Activated T-helper 17 cell treated with anti-CD3 and anti-CD28 coated beads, Interleukin-2, amount 50 U/mL, for 72 hours (primary cell): ENCODE measurements around the gene SELENOO. TPM values are rescaled to one million over a fixed set of nuclear protein-coding genes. Genes with fewer than 3 reads are reported as not detected.
"Not testable (repeated sequence)": the region's sequence is repeated elsewhere in the genome, so short reads cannot be mapped to it uniquely, and the experiment has no call there.

Source experiments
- ATAC-seq: fragments of 150-1000 bp; cut with Tn5 transposase; replicated peaks from 2 replicates; pipeline ENCODE4 v1.10.0; 2021; ENCODE audit warnings: mild to moderate bottlenecking, moderate library complexity
- H3K27ac Mint-ChIP-seq: one replicate; pipeline ENCODE4 v1.8.0; 2022; ENCODE audit warnings: mixed read lengths
- H3K27me3 Mint-ChIP-seq: one replicate; pipeline ENCODE4 v1.8.0; 2022; ENCODE audit warnings: mixed read lengths
- H3K36me3 Mint-ChIP-seq: one replicate; pipeline ENCODE4 v1.8.0; 2022; ENCODE audit warnings: low read depth, mild to moderate bottlenecking, mixed read lengths
- H3K4me1 Mint-ChIP-seq: one replicate; pipeline ENCODE4 v1.8.0; 2022; ENCODE audit warnings: mixed read lengths
- H3K4me3 Mint-ChIP-seq: one replicate; pipeline ENCODE4 v1.8.0; 2022; ENCODE audit warnings: mild to moderate bottlenecking, mixed read lengths
- H3K9me3 Mint-ChIP-seq: one replicate; pipeline ENCODE4 v1.8.0; 2022; ENCODE audit warnings: mixed read lengths
- total RNA-seq, 2 donors: library from RNA; stranded (reverse); gene quantifications; one replicate each; pipeline ENCODE4 v1.2.3, GENCODE V29; 2022

Gene SELENOO
- total RNA-seq, 2 donors from 2014 or later: 16.5 to 26.7 TPM

GRCh38 chr22:50168490-50169180, 32.2 kb upstream of the SELENOO start:
- H3K4me3 Mint-ChIP-seq: peak overlapping the region; percentile 70
- peaks cover 33% of the 10 kb centered on the region for H3K27me3 Mint-ChIP-seq
- H3K27ac Mint-ChIP-seq: peak overlapping the region; percentile 85
- ATAC-seq, H3K4me1 Mint-ChIP-seq, H3K9me3 Mint-ChIP-seq: not testable (repeated sequence)
- peaks cover 13% of the 10 kb centered on the region for H3K36me3 Mint-ChIP-seq

- Mint-ChIP-seq H3K27ac (peak overlapping the region; percentile 85), H3K4me1 (peaks cover 7% of the 10 kb centered on the region), H3K9me3 (no peaks in the 10 kb centered on the region), H3K27me3 (peaks cover 30% of the 10 kb centered on the region), H3K36me3 (peaks cover 13% of the 10 kb centered on the region), H3K4me3 (peak overlapping the region; percentile 70)
- ATAC-seq: peak; percentile 3
Measured at GRCh38 chr22:50169181-50169759, 31.5 kb upstream of the SELENOO start.

GRCh38 chr22:50169774-50170341, 31.0 kb upstream of the SELENOO start:
- H3K27me3 Mint-ChIP-seq: peaks cover 29% of the 10 kb centered on the region

GRCh38 chr22:50170453-50171318, 30.1 kb upstream of the SELENOO start, which contains the start of gene PANX2:
TSS of gene PANX2 (plus strand) at chr22:50170731. CDS start at chr22:50170731, 0 bp downstream.
- peaks cover 13% of the 10 kb centered on the region for H3K36me3 Mint-ChIP-seq
- H3K4me1 Mint-ChIP-seq: peaks cover 7% of the 10 kb centered on the region
- no peak for ATAC-seq
- H3K27ac Mint-ChIP-seq: peak within 1 kb of the TSS; percentile 54
- no peaks in the 10 kb centered on the region for H3K9me3 Mint-ChIP-seq
- H3K27me3 Mint-ChIP-seq: peaks cover 26% of the 10 kb centered on the region
- peak within 1 kb of the TSS; percentile 70 for H3K4me3 Mint-ChIP-seq

More at GRCh38 chr22:50169774-50170341, 31.0 kb upstream of the SELENOO start:
- peak overlapping the region; percentile 43 for H3K4me3 Mint-ChIP-seq
- peaks cover 13% of the 10 kb centered on the region for H3K36me3 Mint-ChIP-seq
- peaks cover 7% of the 10 kb centered on the region for H3K4me1 Mint-ChIP-seq
- peak; percentile 88 for ATAC-seq
- no peaks in the 10 kb centered on the region for H3K9me3 Mint-ChIP-seq
- peak overlapping the region; percentile 48 for H3K27ac Mint-ChIP-seq

- peak overlapping the region; percentile 54 for H3K27ac Mint-ChIP-seq
- H3K4me3 Mint-ChIP-seq: peak overlapping the region; percentile 64
- H3K36me3 Mint-ChIP-seq: peaks cover 13% of the 10 kb centered on the region
- H3K9me3 Mint-ChIP-seq: no peaks in the 10 kb centered on the region
- ATAC-seq: no peak
- peaks cover 26% of the 10 kb centered on the region for H3K27me3 Mint-ChIP-seq
- H3K4me1 Mint-ChIP-seq: peaks cover 7% of the 10 kb centered on the region
Measured at GRCh38 chr22:50171319-50171964, 29.4 kb upstream of the SELENOO start.

GRCh38 chr22:50171965-50172421, 28.8 kb upstream of the SELENOO start:
- H3K9me3 Mint-ChIP-seq: no peaks in the 10 kb centered on the region
- peaks cover 13% of the 10 kb centered on the region for H3K36me3 Mint-ChIP-seq
- no peak overlapping the region for H3K27ac Mint-ChIP-seq
- H3K4me3 Mint-ChIP-seq: peak overlapping the region; percentile 64
- no peak for ATAC-seq
- peaks cover 7% of the 10 kb centered on the region for H3K4me1 Mint-ChIP-seq
- peaks cover 26% of the 10 kb centered on the region for H3K27me3 Mint-ChIP-seq

GRCh38 chr22:50173311-50173982, 27.4 kb upstream of the SELENOO start:
- H3K27ac Mint-ChIP-seq: no peak overlapping the region
- peaks cover 13% of the 10 kb centered on the region for H3K36me3 Mint-ChIP-seq
- no peaks in the 10 kb centered on the region for H3K9me3 Mint-ChIP-seq
- no peak for ATAC-seq
- H3K27me3 Mint-ChIP-seq: peaks cover 16% of the 10 kb centered on the region
- peaks cover 7% of the 10 kb centered on the region for H3K4me1 Mint-ChIP-seq
- H3K4me3 Mint-ChIP-seq: no peak overlapping the region

- no peak overlapping the region for H3K27ac Mint-ChIP-seq
- H3K27me3 Mint-ChIP-seq: peaks cover 10% of the 10 kb centered on the region
- H3K9me3 Mint-ChIP-seq: no peaks in the 10 kb centered on the region
- no peak overlapping the region for H3K4me3 Mint-ChIP-seq
- H3K36me3 Mint-ChIP-seq: peaks cover 10% of the 10 kb centered on the region
- peaks cover 2% of the 10 kb centered on the region for H3K4me1 Mint-ChIP-seq
- no peak for ATAC-seq
Measured at GRCh38 chr22:50173983-50174355, 26.8 kb upstream of the SELENOO start.

- H3K27me3 Mint-ChIP-seq: peaks cover 8% of the 10 kb centered on the region
- no peak for ATAC-seq
- H3K9me3 Mint-ChIP-seq: no peaks in the 10 kb centered on the region
- no peak overlapping the region for H3K4me3 Mint-ChIP-seq
- no peaks in the 10 kb centered on the region for H3K4me1 Mint-ChIP-seq
- H3K27ac Mint-ChIP-seq: no peak overlapping the region
- H3K36me3 Mint-ChIP-seq: peaks cover 6% of the 10 kb centered on the region
Measured at GRCh38 chr22:50174382-50175190, 26.2 kb upstream of the SELENOO start.

- Mint-ChIP-seq H3K27ac (no peak overlapping the region), H3K36me3 (peaks cover 6% of the 10 kb centered on the region), H3K4me1 (no peaks in the 10 kb centered on the region), H3K4me3 (no peak overlapping the region), H3K9me3 (no peaks in the 10 kb centered on the region), H3K27me3 (peaks cover 11% of the 10 kb centered on the region)
- ATAC-seq: no peak
Measured at GRCh38 chr22:50175191-50175461, 25.7 kb upstream of the SELENOO start.

- peaks cover 9% of the 10 kb centered on the region for H3K27me3 Mint-ChIP-seq
Measured at GRCh38 chr22:50175921-50176849, 24.6 kb upstream of the SELENOO start.

GRCh38 chr22:50176850-50177536, 23.8 kb upstream of the SELENOO start:
- Mint-ChIP-seq H3K27ac (no peak overlapping the region), H3K4me1 (no peaks in the 10 kb centered on the region), H3K9me3 (no peaks in the 10 kb centered on the region), H3K27me3 (peaks cover 8% of the 10 kb centered on the region), H3K4me3 (no peak overlapping the region), H3K36me3 (peaks cover 6% of the 10 kb centered on the region)
- no peak for ATAC-seq

More at GRCh38 chr22:50175921-50176849, 24.6 kb upstream of the SELENOO start:
- Mint-ChIP-seq H3K36me3 (peaks cover 6% of the 10 kb centered on the region), H3K9me3 (no peaks in the 10 kb centered on the region), H3K27ac (no peak overlapping the region), H3K4me1 (no peaks in the 10 kb centered on the region), H3K4me3 (no peak overlapping the region)
- no peak for ATAC-seq
